ENCODE data around the gene CELA2B. TPM values are rescaled to one million over a fixed set of nuclear protein-coding genes. Genes with fewer than 3 reads are reported as not detected.

CELA2B gene
- total RNA-seq, 2 experiments from 2014 or later: not detected

- no peaks in the 10 kb centered on the region for H4K20me1 ChIP-seq (ENCODE audit: insufficient read depth, low read length)
- DNase-seq (ENCODE audit: low spot score): no peak
- no peak overlapping the region for H3K4me2 ChIP-seq (ENCODE audit: low read length)
- TF ChIP-seq EZH2phosphoT487 (IDR thresholded peaks at IDR 0.05; ENCODE audit: borderline replicate concordance, low read depth, low read length) (no peak), CTCF (conservative IDR thresholded peaks at IDR 0.05; ENCODE audit: low read length) (no peak)
- no peaks in the 10 kb centered on the region for H3K79me2 ChIP-seq (ENCODE audit: insufficient read depth, low read depth, low read length)
- intact Hi-C loops (cut with micrococcal nuclease; ENCODE audit: unreplicated experiment): no loop called here
- no peak overlapping the region for H3K4me3 ChIP-seq (ENCODE audit: low read depth, low read length, poor library complexity, severe bottlenecking)
- H3K9me3 ChIP-seq (ENCODE audit: low read length): no peaks in the 10 kb centered on the region
- H2AFZ ChIP-seq (ENCODE audit: low read length): no peak overlapping the region
- ChIA-PET POLR2A (no interaction called here), CTCF (ENCODE audit: unreplicated experiment) (no interaction called here)
- no peaks in the 10 kb centered on the region for H3K36me3 ChIP-seq (ENCODE audit: insufficient read depth, low read length)
- H3K9me2 ChIP-seq (ENCODE audit: insufficient read depth, low read length): no peaks in the 10 kb centered on the region
- H3K27ac ChIP-seq (ENCODE audit: low read depth, low read length, poor library complexity, severe bottlenecking): no peak overlapping the region
- no TSS peak for BruUV-seq (replicated peaks)
- no peaks in the 10 kb centered on the region for H3K4me1 ChIP-seq (ENCODE audit: insufficient read depth, low read length, poor library complexity, severe bottlenecking)
Measured at GRCh38 chr1:15492596-15492995, 16.7 kb downstream of the CELA2B start.

DNA sequence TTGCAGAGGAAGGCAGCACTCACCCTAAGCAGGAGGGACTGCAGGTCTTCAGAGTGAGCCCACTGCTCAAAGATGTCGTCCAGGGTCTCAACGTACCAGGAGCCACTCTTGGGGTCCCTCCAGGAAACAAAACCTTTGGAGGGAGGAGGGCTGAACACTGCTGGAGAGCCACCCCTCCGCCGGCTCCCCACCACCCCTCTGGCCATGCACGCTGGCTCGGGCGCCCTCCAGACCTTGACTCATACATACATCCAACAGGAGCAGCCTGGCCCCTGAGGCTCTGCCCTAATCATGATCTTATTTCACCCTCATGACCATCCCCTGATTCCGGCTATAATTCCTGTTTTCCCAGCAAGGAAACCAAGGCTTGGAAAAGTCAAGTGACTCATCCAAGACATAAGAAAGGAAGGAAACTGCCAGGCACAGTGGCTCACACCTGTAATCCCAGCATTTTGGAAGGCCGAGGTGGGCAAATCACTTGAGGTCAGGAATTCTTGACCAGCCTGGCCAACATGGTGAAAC is 18.0 kb downstream of the CELA2B start:
- Histone ChIP-seq H3K9me2 (ENCODE audit: insufficient read depth, low read length) (no peaks in the 10 kb centered on the region), H3K27ac (ENCODE audit: low read depth, low read length, poor library complexity, severe bottlenecking) (no peak overlapping the region), H3K79me2 (ENCODE audit: insufficient read depth, low read depth, low read length) (no peaks in the 10 kb centered on the region), H2AFZ (ENCODE audit: low read length) (no peak overlapping the region), H3K4me1 (ENCODE audit: insufficient read depth, low read length, poor library complexity, severe bottlenecking) (no peaks in the 10 kb centered on the region), H4K20me1 (ENCODE audit: insufficient read depth, low read length) (no peaks in the 10 kb centered on the region), H3K4me2 (ENCODE audit: low read length) (no peak overlapping the region), H3K4me3 (ENCODE audit: low read depth, low read length, poor library complexity, severe bottlenecking) (no peak overlapping the region), H3K9me3 (ENCODE audit: low read length) (no peaks in the 10 kb centered on the region), H3K36me3 (ENCODE audit: insufficient read depth, low read length) (no peaks in the 10 kb centered on the region)
- no peak for DNase-seq (ENCODE audit: low spot score)
- no peak for TF ChIP-seq CTCF (conservative IDR thresholded peaks at IDR 0.05; ENCODE audit: low read length)
- TF ChIP-seq EZH2phosphoT487 (IDR thresholded peaks at IDR 0.05; ENCODE audit: borderline replicate concordance, low read depth, low read length): no peak
- ChIA-PET CTCF (ENCODE audit: unreplicated experiment) (no interaction called here), POLR2A (no interaction called here)
- intact Hi-C loops (cut with micrococcal nuclease; ENCODE audit: unreplicated experiment): no loop called here
- BruUV-seq (replicated peaks): no TSS peak

- Histone ChIP-seq H3K79me2 (ENCODE audit: insufficient read depth, low read depth, low read length) (no peaks in the 10 kb centered on the region), H3K4me3 (ENCODE audit: low read depth, low read length, poor library complexity, severe bottlenecking) (no peak overlapping the region), H3K4me2 (ENCODE audit: low read length) (no peak overlapping the region), H4K20me1 (ENCODE audit: insufficient read depth, low read length) (no peaks in the 10 kb centered on the region), H3K9me2 (ENCODE audit: insufficient read depth, low read length) (no peaks in the 10 kb centered on the region), H3K27ac (ENCODE audit: low read depth, low read length, poor library complexity, severe bottlenecking) (no peak overlapping the region), H2AFZ (ENCODE audit: low read length) (no peak overlapping the region), H3K9me3 (ENCODE audit: low read length) (no peaks in the 10 kb centered on the region), H3K4me1 (ENCODE audit: insufficient read depth, low read length, poor library complexity, severe bottlenecking) (no peaks in the 10 kb centered on the region), H3K36me3 (ENCODE audit: insufficient read depth, low read length) (peaks cover 5% of the 10 kb centered on the region; the same call in 1 of the 2 replicates)
- BruUV-seq (replicated peaks): no TSS peak
- intact Hi-C loops (cut with micrococcal nuclease; ENCODE audit: unreplicated experiment): loop anchor here (1.0 to 2.0 kb wide), 2 partner anchors 177 to 240 kb away; no protein-coding TSS in a partner anchor
- DNase-seq (ENCODE audit: low spot score): no peak
- ChIA-PET CTCF (ENCODE audit: unreplicated experiment) (no interaction called here), POLR2A (no interaction called here)
- TF ChIP-seq CTCF (conservative IDR thresholded peaks at IDR 0.05; ENCODE audit: low read length) (no peak), EZH2phosphoT487 (IDR thresholded peaks at IDR 0.05; ENCODE audit: borderline replicate concordance, low read depth, low read length) (no peak)
Measured at GRCh38 chr1:15500184-15501178, 24.6 kb downstream of the CELA2B start.

Data from OCI-LY7 (cell line).